ENCODE results near the gene CXCL16. TPM values are rescaled to one million over a fixed set of nuclear protein-coding genes. Genes with fewer than 3 reads are reported as not detected.

Gene CXCL16
- total RNA-seq, 2 experiments from 2014 or later = 41.5 to 42.3 TPM

Other genes with a start within 250 kb of the CXCL16 start
- 1 to 10 TPM in 1 of 2 experiments, under 1 TPM in 1; 0.64 to 1.1 TPM for gene SPNS2, start 241.0 kb downstream of the CXCL16 start, total RNA-seq
- 10 to 100 TPM; 69.8 to 71.8 TPM for gene MYBBP1A, start 184.5 kb downstream of the CXCL16 start, total RNA-seq
- gene GGT6, start 179.4 kb downstream of the CXCL16 start, total RNA-seq = not detected
- gene SMTNL2, start 155.4 kb downstream of the CXCL16 start, total RNA-seq = not detected
- not detected for gene ALOX15, start 98.2 kb downstream of the CXCL16 start, total RNA-seq
- 10 to 100 TPM; 45.7 to 49.3 TPM for gene PELP1, start 35.8 kb downstream of the CXCL16 start, total RNA-seq
- gene ARRB2, start 29.3 kb downstream of the CXCL16 start, total RNA-seq = 100 to 1,000 TPM; 222 to 226 TPM
- gene MED11, start 8.5 kb downstream of the CXCL16 start, total RNA-seq = 1 to 10 TPM; 2.3 to 2.4 TPM
- gene ZMYND15, start 95 bp downstream of the CXCL16 start, total RNA-seq = 1 to 10 TPM; 3.1 to 3.8 TPM
- not detected for gene TM4SF5, start 32.0 kb upstream of the CXCL16 start, total RNA-seq
- not detected for gene VMO1, start 46.4 kb upstream of the CXCL16 start, total RNA-seq
- gene GLTPD2, start 49.0 kb upstream of the CXCL16 start, total RNA-seq = under 1 TPM in 1 of 2 experiments, not detected in 1; 0.33 TPM
- 10 to 100 TPM; 54.9 to 62.6 TPM for gene PSMB6, start 56.2 kb upstream of the CXCL16 start, total RNA-seq
- 10 to 100 TPM; 14.3 to 15.7 TPM for gene PLD2, start 67.2 kb upstream of the CXCL16 start, total RNA-seq
- 10 to 100 TPM; 85.9 to 86.0 TPM for gene MINK1, start 93.4 kb upstream of the CXCL16 start, total RNA-seq
- gene C17orf107, start 159.6 kb upstream of the CXCL16 start, total RNA-seq = 10 to 100 TPM; 29.4 to 33.8 TPM
- gene CHRNE, start 163.2 kb upstream of the CXCL16 start, total RNA-seq = 1 to 10 TPM; 5.5 to 6.1 TPM
- gene GP1BA, start 192.3 kb upstream of the CXCL16 start, total RNA-seq = not detected
- 10 to 100 TPM; 15.8 to 16.3 TPM for gene SLC25A11, start 200.1 kb upstream of the CXCL16 start, total RNA-seq
- 10 to 100 TPM; 49.3 to 52.2 TPM for gene RNF167, start 200.3 kb upstream of the CXCL16 start, total RNA-seq
- 100 to 1,000 TPM; 321 to 326 TPM for gene PFN1, start 208.6 kb upstream of the CXCL16 start, total RNA-seq
- gene ENO3, start 211.2 kb upstream of the CXCL16 start, total RNA-seq = 10 to 100 TPM; 17.6 to 18.5 TPM
- 10 to 100 TPM; 34.5 to 34.7 TPM for gene SPAG7, start 227.9 kb upstream of the CXCL16 start, total RNA-seq
- gene CAMTA2, start 247.7 kb upstream of the CXCL16 start, total RNA-seq = 10 to 100 TPM; 40.1 to 42.3 TPM